Stomach (tissue), 4 donors: ENCODE results near the gene NOSTRIN.

Source experiments
- CTCF ChIP-seq, 7 experiments: fragments of 450-650 bp in 4 of 7; fragments of 200-600 bp in 3 of 7; sonication (generic) in 3 of 7; IDR thresholded peaks; one replicate each; pipeline ENCODE4 v1.5.1; 2016 to 2019; ENCODE audit warnings: antibody characterized with exemption in 7 of 7, control low read depth in 2 of 7, mild to moderate bottlenecking in 1 of 7
- EP300 ChIP-seq: sonication (generic); formaldehyde crosslinking; IDR thresholded peaks from one replicate; pipeline ENCODE4 v1.6.1; 2017; ENCODE audit warnings: antibody characterized with exemption
- POLR2A ChIP-seq, 4 donors: fragments of 450-650 bp; IDR thresholded peaks; one replicate each; pipeline ENCODE4 v1.6.1; 2016; ENCODE audit warnings: antibody characterized with exemption in 4 of 4, control low read depth in 2 of 4, mild to moderate bottlenecking in 1 of 4, moderate library complexity in 1 of 4

GRCh38 chr2:168858146-168858545, 55.7 kb downstream of the NOSTRIN start:
- no peak for TF ChIP-seq CTCF (IDR thresholded peaks at IDR 0.05)
- no peak for TF ChIP-seq POLR2A (IDR thresholded peaks at IDR 0.05)
- TF ChIP-seq EP300, result no peak
